HG02642 (cell line): ENCODE data around the gene TFF2.

Experiments
- ATAC-seq: cut with Tn5 transposase; IDR thresholded peaks from one replicate; pipeline ENCODE4 v1.9.1; 2021; ENCODE audit warnings: mild to moderate bottlenecking; ENCODE audit not compliant: unreplicated experiment, poor library complexity

TFF2 gene

GRCh38 chr21:42350927-42351426, at the start of gene TFF2:
TSS of gene TFF2 (minus strand) at chr21:42350994. CDS start at chr21:42350957, 37 bp downstream.
- no peak for ATAC-seq

DNA sequence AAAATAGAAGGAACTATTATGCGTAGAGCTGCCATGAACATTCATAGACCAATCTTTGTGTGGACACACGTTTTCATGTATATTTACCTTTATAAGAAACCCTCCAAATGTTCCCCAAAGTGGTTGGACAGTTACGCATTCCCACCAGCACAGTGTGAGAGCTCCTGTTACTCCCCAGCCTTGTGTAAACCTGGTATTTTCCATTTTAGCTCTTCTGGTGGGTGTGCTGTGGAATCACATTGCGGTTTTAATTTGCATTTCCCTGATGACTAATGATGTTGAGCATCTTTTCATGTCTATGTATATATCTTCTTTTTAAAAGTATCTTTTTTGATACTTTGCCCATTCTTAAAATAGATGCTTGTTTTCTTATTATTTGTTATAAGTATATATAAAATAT, 49.7 kb upstream of the TFF2 start:
- ATAC-seq = no peak

DNA sequence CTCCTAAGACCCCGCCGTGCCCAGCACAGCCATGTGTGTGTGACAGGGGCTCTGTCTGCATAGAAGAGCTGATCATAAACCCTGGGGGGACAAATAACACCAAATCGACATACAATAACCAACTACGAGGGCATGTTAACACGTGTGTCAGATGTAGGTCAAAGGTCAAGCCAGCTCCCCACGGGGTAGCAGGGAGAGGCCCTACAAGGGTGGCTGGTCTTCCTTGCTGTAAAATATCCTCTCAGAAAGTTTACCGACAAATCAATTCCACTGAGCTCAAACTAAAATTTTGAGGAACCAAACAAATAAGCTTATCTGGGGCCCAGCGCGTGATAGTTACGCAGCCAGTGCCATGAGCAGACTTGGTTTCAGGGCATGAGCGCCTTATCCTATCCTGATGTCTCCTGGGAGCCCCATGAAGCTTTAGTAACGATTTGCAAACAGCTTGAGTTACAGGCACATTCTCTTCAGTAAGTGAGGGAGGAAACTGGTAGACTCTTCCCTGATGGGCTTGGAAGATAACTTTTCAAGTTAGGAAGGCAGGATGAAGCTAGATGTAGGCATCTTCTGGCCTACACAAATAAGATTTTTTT, 47.7 kb upstream of the TFF2 start:
- no peak for ATAC-seq

DNA sequence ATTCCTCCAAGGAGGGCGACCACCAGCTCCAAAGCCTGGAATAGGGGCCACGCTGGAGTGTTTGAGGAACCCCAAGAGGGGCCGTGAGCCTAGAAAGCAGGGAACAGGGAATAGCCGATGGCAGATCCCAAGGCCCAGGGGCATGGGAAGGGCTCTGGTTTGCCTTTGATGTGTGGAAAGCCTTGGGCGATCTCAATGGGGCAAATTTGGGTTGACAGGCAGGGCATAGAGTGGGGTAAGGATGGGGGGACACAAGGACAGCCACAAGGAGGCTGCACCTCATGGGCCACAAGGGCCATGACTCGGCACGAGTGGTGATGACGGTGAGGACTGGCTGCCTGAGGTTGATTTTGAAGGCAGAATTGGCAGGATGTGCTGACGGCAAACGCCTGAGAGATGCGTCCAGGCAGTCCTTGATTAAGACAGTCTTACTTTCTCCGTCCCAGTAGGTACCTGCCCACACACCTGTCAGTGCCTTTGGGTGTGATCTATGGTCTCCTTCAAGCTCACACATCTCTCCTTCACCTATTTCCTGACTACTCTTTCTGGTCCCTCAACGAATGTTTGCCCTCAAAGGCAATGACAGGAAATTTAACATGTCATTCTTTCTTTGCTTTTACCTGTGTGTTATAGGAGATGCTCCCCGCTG, 47.1 kb upstream of the TFF2 start:
- ATAC-seq = no peak

GRCh38 chr21:42396799-42397745, 46.3 kb upstream of the TFF2 start:
- ATAC-seq = no peak

DNA sequence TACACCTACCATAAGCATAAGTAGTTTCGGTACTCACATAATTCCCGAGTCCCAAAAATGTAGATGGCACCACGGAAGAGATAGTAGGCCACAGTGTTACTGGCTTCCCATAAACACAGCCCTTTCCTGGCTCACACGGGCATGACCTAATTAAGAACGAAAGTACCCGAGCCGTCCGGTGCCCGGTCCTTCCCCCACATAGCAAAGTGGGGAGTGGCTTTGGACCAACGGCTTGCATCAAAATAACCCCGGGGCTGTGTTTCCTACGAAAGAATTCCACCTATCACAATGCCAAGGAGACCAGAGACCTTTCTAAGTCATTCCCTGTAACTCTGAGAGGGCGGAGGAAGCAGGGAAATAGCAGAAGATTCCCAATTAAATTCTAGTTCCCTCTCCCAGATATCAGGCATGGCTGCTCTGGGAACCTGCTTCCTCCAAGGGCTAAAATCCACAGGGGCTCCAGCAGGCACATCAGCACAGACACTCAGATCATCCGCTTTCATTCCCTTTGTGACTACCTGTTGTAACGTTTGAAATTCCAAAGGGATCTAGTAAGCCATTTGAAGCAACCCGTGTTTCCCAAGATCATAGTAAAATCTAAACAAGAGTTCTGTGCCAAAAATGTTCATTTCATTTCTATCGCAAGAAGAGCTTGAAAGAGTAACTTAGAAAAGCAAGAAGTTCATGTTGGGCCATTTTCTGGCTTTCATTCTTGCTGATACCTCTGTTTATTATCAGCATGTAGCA, 45.3 kb upstream of the TFF2 start, which contains the start of gene TMPRSS3:
Gene TMPRSS3, minus strand, starts transcription at position 148 of the 747 bp plus-strand sequence. CDS start 635 bp downstream, outside the sequence.
- ATAC-seq = no peak

GRCh38 chr21:42395302-42395701, 44.5 kb upstream of the TFF2 start:
- no peak for ATAC-seq

DNA sequence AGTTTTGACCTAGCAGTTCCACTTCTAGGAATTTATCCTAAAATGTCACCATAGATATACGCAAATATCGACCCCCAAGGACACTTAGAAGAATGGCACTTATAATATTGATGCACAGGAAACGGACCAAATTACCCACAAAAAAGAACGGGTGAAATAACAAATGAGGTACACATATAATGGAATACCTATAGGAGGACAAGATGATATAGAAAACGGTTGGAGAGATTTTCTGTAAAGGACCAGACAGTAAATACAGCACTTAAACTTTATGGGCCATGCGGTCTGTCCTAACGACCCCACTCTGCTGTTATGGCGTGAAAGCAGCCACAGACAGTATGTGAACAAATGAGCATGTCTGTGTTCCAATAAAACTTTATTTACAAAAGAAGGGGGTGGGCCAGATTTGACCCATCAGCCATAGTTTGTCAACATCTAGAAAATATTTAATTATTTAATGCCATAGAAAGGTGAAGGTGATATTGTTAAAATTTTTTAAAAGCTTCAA, 42.7 kb upstream of the TFF2 start:
- ATAC-seq = no peak

- peak; percentile 73 for ATAC-seq
Observed at GRCh38 chr21:42392731-42393442, 42.1 kb upstream of the TFF2 start.

GRCh38 chr21:42391297-42391696, 40.5 kb upstream of the TFF2 start:
- ATAC-seq = no peak

- no peak for ATAC-seq
Observed at GRCh38 chr21:42390696-42391095, 39.9 kb upstream of the TFF2 start.

DNA sequence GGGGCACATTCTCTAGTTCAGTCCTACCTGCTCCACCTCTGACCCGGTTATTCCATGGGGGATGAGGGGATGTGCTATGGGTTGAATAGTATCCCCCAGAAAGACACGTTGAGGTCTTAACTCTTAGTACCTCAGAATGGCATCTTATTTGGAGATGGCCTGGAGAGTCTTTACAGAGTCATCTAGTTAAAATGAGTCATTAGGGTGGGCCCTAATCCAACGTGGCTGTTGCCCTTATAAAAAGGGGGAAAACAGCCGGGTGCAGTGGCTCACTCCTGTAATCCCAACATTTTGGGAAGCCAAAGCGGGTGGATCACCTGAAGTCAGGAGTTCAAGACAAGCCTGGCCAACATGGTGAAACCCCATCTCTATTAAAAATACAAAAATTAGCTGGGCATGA, 39.4 kb upstream of the TFF2 start:
- ATAC-seq = no peak

- no peak for ATAC-seq
Observed at GRCh38 chr21:42389449-42389835, 38.6 kb upstream of the TFF2 start.

- ATAC-seq = no peak
Observed at GRCh38 chr21:42388740-42389448, 38.1 kb upstream of the TFF2 start.

DNA sequence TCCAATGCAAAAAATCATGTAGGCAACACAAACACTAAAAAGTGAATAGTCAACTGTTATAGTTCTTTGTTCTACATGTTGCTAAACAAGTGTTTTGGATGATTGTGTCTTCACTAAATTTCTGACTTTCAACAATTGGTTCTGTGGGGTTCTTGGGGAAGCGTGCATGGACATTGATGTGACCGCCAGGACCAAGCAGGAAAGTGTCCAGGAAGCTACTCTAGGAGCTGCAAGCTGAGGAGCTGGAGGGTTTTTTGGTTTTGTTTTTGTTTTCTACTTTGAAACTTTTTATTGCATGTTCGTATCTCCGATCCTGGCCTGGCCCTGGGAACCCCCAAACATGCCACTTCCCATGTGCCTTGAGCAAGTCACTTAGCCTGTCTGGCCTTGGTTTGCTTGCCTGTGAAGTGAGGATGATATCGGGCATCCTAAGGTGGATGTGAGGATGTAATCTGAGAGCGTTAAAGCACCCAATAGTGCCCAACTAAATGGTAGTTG, 37.1 kb upstream of the TFF2 start:
- ATAC-seq = no peak

- ATAC-seq = no peak
Observed at GRCh38 chr21:42387164-42387563, 36.4 kb upstream of the TFF2 start.

DNA sequence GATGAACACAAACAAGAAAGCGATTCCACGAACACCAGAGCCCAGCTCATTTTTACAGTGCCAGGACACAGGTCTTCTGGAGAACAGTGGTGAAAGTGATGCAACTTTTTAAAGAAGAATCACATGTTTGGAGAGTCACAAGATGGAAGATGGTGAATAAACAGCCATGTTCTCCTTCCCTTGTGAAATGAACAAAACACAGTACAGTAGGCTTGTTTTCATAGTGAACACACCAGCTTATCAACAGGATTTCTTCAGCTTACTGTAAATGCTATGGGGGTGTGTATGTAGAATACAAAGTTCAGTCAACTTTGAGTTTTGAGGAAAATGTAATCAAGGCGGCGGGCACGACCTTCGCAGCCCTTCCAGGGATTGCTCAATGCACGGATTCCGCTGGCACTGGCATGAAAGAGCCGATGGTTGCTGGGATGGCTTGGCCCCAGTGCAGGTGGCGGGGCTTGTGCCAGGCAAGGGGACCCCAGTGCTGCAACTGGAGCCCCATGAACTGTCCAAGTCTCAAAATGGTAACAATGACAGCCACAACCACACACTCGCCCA, 35.3 kb upstream of the TFF2 start:
- ATAC-seq = no peak

DNA sequence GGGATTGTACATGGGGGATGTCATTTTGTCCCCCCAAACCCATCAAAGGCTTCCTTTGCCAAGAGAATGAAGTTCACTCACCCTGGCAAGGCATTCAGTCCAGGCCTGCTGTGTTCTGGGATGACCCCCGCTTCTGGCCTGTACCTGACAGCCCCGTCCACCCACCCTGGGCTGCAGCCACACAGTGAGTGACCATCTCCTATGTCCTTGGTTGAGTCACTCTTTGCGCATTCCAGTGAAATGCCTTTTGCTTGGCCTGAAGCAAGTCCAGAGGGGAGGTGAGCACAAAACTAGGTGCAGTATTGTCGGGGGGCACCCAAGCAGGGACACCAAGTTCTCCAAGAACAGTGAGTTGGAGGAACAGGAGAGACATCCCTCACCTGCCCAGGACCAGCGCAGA, 34.8 kb upstream of the TFF2 start:
- ATAC-seq = no peak
